ENCODE results near the gene ANKFN1. TPM values are rescaled to one million over a fixed set of nuclear protein-coding genes. Genes with fewer than 3 reads are reported as not detected.

ANKFN1 gene
- total and polyA plus RNA-seq, 2 of the 13 experiments (the other 11 are each of a cell fraction or from before 2014, with no cell fraction given), result not detected

DNA sequence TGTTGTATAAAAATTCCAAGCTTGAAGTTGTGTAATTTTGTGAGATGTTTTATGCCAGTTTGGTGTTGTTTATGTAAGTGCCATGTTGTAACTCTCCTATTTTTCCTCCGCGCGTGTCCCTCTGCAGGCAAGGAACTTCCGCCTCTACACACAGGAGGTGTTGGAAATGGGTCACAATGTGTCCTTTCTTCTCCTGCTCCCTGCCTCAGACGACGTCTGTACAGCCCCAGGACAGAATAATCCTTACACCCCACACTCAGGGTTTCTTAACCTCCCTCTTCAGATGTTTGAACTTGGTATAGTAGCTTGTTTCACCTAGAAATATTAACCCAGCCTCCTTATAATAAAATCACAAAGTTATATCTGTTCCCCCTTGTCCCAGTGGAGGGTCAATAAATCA, 329.0 kb downstream of the ANKFN1 start (continued):
- TF ChIP-seq, protein P1, sequence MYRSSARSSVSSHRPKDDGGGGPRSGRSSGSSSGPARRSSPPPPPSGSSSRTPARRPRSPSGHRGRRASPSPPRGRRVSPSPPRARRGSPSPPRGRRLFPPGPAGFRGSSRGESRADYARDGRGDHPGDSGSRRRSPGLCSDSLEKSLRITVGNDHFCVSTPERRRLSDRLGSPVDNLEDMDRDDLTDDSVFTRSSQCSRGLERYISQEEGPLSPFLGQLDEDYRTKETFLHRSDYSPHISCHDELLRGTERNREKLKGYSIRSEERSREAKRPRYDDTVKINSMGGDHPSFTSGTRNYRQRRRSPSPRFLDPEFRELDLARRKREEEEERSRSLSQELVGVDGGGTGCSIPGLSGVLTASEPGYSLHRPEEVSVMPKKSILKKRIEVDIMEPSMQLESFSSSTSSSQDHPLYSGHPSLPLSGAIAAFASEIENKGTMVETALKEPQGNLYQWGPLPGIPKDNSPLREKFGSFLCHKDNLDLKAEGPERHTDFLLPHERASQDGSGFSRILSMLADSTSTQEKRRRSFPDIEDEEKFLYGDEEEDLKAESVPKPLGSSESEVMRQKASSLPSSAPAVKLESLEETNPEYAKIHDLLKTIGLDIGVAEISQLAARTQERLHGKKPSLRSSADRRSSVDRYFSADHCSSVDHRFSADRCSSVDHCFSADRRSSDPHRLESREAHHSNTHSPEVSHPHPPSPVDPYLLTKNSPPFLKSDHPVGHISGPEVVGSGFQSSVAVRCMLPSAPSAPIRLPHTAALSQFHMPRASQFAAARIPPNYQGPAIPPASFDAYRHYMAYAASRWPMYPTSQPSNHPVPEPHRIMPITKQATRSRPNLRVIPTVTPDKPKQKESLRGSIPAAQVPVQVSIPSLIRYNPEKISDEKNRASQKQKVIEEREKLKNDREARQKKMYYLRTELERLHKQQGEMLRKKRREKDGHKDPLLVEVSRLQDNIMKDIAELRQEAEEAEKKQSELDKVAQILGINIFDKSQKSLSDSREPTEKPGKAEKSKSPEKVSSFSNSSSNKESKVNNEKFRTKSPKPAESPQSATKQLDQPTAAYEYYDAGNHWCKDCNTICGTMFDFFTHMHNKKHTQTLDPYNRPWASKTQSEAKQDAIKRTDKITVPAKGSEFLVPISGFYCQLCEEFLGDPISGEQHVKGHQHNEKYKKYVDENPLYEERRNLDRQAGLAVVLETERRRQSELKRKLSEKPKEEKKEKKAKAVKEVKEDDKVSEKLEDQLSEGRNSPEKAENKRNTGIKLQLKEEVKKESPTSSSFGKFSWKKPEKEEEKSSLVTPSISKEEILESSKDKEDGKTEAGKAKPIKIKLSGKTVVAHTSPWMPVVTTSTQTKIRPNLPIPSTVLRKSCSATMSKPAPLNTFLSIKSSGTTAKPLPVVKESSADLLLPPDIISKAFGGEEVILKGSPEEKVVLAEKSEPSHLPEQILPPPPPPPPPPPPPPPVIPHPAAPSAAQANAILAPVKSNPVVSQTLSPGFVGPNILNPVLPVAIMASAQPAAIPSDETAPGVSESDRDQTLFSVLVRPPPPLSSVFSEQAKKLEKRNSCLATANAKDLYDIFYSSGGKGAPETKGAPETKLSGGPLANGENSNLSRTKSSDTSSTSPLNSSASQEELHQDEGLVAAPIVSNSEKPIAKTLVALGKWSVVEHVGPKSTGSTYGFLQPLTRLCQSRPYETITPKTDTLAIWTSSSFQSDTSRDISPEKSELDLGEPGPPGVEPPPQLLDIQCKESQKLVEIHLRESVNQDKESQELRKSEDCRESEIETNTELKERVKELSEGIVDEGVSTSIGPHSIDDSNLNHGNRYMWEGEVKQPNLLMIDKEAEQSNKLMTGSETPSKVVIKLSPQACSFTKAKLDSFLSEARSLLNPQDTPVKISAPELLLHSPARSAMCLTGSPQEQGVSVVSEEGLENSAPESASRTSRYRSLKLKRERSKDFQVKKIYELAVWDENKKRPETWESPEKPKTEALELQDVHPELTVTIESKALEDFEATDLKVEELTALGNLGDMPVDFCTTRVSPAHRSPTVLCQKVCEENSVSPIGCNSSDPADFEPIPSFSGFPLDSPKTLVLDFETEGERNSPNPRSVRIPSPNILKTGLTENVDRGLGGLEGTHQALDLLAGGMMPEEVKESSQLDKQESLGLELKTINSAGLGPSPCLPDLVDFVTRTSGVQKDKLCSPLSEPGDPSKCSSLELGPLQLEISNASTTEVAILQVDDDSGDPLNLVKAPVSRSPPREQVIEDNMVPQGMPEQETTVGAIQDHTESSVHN (CRISPR knock-in tag; IDR thresholded peaks at IDR 0.05), result no peak
- TF ChIP-seq PRPF4 (IDR thresholded peaks at IDR 0.05; ENCODE audit: low read depth, low read length, poor library complexity, severe bottlenecking) (no peak), ZNF644 (CRISPR knock-in tag; IDR thresholded peaks at IDR 0.05; ENCODE audit: low read depth) (no peak), IKZF1 (IDR thresholded peaks at IDR 0.05) (no peak), NR3C1 (CRISPR knock-in tag; IDR thresholded peaks at IDR 0.05) (no peak)
- TF ChIP-seq, protein P2, sequence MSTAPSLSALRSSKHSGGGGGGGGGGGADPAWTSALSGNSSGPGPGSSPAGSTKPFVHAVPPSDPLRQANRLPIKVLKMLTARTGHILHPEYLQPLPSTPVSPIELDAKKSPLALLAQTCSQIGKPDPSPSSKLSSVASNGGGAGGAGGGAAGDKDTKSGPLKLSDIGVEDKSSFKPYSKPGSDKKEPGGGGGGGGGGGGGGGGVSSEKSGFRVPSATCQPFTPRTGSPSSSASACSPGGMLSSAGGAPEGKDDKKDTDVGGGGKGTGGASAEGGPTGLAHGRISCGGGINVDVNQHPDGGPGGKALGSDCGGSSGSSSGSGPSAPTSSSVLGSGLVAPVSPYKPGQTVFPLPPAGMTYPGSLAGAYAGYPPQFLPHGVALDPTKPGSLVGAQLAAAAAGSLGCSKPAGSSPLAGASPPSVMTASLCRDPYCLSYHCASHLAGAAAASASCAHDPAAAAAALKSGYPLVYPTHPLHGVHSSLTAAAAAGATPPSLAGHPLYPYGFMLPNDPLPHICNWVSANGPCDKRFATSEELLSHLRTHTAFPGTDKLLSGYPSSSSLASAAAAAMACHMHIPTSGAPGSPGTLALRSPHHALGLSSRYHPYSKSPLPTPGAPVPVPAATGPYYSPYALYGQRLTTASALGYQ (CRISPR knock-in tag; IDR thresholded peaks at IDR 0.05), result no peak
- TF ChIP-seq, protein P3, sequence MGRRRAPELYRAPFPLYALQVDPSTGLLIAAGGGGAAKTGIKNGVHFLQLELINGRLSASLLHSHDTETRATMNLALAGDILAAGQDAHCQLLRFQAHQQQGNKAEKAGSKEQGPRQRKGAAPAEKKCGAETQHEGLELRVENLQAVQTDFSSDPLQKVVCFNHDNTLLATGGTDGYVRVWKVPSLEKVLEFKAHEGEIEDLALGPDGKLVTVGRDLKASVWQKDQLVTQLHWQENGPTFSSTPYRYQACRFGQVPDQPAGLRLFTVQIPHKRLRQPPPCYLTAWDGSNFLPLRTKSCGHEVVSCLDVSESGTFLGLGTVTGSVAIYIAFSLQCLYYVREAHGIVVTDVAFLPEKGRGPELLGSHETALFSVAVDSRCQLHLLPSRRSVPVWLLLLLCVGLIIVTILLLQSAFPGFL (CRISPR knock-in tag; IDR thresholded peaks at IDR 0.05), result no peak
- TF ChIP-seq, protein P4, sequence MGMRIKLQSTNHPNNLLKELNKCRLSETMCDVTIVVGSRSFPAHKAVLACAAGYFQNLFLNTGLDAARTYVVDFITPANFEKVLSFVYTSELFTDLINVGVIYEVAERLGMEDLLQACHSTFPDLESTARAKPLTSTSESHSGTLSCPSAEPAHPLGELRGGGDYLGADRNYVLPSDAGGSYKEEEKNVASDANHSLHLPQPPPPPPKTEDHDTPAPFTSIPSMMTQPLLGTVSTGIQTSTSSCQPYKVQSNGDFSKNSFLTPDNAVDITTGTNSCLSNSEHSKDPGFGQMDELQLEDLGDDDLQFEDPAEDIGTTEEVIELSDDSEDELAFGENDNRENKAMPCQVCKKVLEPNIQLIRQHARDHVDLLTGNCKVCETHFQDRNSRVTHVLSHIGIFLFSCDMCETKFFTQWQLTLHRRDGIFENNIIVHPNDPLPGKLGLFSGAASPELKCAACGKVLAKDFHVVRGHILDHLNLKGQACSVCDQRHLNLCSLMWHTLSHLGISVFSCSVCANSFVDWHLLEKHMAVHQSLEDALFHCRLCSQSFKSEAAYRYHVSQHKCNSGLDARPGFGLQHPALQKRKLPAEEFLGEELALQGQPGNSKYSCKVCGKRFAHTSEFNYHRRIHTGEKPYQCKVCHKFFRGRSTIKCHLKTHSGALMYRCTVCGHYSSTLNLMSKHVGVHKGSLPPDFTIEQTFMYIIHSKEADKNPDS (CRISPR knock-in tag; IDR thresholded peaks at IDR 0.05), result no peak

Measured in HepG2 (cell line).